Measurements from ENCODE around the gene UPK2.
"Not testable (repeated sequence)": the region's sequence is repeated elsewhere in the genome, so short reads cannot be mapped to it uniquely, and the experiment has no call there.

Gene UPK2

DNA sequence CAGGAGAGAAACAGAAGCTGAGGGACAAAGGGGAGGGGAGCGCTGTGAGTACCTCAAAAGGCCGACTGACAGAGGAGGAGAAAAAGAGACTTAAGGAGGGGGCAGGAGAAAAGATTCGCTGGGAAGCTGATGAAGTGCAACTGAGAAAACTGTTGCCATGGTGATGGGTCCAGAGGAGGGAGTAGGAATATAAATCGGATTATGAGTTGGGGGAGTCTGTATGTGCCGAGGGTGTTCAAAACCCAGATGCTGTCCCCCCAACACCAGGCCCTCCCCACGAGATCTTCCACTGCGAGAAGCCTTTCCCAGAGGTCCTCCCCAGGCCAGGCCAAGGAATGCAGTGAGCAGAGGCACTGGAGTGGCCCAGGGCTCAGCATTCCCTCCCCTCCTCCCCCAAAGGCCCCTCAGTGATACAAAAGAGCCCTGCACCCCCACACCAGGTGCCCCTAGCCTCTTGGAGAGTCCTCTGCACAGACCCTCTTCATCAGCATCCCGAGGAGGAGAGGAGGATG, 16.6 kb upstream of the UPK2 start:
- DNase-seq: no peak

DNA sequence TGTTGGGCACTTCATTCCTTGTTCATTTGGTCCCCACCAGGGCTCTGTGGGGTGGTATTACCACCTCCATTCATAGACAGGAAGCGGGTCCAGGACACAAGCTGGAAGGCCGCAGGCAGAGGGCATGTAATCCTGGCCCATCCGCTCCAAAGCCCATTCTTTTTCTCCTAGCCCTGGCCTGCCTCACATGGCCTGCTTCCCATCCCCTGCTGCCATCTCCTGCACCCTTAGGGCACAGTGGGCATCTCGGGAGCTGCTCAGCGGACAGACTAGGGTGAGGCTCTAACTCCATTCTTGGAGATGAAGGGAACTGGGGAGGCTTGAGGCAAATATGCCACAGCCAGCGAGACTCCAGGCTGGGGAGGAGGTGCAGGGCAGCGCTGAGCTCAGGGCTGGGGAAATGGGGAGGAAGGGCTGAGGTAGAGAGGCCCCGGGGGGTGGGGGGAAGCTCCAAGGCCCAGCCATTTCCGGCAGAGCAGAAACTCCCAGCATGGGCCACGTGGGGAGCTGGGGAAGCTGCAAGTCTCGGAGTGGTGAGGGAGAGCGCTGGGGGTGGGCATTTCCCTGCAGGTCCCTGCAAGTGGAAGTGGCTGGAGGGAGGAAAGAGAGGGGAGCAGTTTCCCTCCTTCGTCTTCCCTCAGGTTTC, 16.0 kb upstream of the UPK2 start:
- peak; percentile 35 for DNase-seq

DNA sequence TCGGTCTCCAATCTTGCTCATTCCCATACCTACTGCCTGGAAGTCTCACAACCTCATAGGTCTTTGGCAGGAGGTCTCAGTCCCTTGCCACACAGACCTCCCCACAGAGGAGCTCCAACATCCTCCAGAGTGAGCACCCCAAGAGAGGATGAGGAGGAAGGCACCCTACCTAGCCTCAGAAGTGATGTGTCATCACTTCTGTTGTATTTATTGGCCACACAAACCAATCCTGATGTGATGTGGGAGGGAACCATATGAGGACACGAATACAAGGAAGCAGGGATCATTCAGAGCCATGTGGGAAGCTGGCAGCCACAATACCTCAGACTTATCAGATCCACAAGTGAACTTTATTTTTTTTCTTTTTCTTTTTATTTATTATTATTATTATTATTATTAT, 9.0 kb upstream of the UPK2 start:
- no peak for DNase-seq

DNA sequence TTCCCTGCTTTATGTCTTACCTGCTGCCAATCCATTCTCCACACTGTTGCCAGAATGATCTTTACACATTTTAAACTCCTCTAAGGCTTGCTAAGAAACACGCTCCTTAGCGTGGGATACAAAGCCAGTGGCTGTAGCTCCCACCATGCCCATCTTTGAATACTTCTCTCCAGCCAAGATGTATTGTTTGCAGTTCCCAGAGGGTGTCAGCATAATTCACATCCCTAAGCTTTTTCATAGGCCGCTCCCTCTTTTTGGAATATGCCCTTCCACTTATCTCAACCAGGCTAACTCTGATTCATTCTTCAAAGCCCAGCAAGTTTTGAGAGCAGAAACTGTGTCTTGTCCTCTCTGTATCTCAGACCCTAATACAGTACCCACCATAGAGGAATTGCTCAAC, 8.1 kb upstream of the UPK2 start:
- DNase-seq: no peak

DNA sequence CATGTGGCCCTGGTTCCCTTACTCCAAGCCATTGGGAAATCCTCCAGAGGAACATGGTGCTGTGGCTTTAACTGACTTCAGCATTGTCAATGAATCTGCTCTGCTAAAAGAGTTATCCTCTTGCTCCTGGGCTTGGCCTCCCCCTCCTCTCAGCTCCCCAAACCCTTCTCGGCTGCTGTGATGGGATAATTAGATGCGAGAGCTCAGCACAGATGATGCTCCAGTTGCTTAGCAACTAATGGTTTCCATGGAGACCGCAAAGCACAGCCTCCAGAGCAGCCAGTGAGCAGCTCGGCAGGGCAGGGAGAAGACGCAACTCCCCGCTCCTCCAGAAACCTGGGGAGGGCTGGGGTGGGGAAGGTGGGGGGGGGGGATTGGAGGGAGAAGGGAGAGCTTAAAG, 2.8 kb upstream of the UPK2 start:
- DNase-seq: no peak

DNA sequence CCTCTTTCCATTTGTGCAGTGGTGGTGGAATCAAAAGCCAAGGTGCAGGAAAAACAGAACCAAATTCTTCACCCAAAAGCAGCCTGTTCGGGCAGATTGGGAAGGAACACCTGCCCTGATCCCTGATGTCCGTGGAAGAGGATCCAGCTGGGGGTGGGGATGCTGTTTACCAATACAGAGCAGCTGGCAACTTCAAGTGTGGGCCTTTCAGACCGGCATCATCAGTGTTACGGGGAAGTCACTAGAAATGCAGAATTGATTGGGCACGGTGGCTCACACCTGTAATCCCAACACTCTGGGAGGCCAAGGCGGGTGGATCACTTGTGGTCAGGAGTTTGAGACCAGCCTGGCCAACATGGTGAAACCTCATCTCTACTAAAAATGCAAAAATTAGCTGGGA, 2.1 kb upstream of the UPK2 start:
- not testable (repeated sequence) for DNase-seq

DNA sequence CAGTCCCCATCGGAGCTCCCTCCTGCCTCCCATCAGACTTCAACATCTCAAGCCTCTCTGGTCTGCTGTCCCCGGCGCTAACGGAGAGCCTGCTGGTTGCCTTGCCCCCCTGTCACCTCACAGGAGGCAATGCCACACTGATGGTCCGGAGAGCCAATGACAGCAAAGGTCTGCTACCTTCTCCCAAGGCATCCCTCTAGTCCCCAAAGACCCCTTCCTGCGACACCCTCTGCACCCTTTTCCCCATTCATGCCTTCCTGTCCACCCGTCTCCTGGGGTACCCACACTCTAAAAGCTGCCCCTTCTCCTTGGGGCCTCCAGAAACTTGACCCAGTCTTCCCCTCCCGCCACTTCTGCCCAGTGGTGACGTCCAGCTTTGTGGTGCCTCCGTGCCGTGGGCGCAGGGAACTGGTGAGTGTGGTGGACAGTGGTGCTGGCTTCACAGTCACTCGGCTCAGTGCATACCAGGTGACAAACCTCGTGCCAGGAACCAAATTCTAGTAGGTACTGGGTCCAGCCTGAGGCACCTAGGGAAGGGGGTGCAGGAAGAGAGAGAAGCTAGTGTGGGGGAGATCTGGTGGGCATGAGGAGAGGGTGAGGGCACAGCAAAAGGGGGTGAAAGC, 860 bp downstream of the UPK2 start:
- no peak for DNase-seq

DNA sequence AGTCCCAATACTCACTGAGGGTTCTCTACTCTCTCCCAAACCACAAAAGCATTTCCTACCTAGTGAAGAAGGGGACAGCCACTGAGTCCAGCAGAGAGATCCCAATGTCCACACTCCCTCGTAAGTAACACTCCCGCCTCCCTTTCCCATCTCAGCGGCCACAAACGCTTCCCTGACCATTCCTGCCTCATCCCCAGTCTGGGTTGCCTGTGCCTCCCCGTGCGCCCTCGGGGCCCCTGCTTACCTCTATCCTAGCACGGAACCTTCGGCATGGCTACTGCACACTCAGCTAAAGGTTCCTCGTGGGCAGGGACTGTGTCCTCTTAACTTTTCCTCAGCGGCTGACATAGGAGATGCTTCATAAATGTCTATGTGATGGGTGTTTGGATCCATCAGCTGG, 1.5 kb downstream of the UPK2 start:
- no peak for DNase-seq

DNA sequence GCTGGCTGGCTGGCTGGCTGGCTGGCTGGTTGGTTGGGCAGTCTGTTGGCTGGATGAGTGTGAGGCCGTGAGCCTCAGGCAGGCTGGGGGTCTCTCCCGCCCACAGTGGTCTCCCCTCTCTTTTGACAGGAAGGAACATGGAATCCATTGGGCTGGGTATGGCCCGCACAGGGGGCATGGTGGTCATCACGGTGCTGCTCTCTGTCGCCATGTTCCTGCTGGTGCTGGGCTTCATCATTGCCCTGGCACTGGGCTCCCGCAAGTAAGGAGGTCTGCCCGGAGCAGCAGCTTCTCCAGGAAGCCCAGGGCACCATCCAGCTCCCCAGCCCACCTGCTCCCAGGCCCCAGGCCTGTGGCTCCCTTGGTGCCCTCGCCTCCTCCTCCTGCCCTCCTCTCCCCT, 1.9 kb downstream of the UPK2 start:
- DNase-seq: no peak

DNA sequence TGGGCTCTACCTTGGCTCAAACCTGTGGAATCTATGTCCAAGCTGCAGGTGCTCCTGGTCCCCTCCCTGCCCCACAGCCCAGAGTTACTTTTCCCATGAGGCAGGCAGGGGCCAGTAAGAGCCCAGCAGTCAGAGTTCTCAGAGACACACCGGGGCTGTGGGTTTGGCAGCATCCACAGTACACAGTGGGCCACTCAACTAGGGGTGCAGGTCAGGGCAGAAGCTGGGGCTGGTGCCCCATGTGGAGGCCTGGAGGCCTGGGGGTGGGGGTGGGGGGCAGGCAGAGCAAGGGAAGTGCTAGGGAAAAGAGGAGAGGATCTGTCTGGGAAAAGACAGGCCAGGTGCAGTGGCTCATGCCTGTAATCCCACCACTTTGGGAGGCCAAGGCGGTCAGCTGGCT, 2.5 kb downstream of the UPK2 start:
- DNase-seq: no peak

DNA sequence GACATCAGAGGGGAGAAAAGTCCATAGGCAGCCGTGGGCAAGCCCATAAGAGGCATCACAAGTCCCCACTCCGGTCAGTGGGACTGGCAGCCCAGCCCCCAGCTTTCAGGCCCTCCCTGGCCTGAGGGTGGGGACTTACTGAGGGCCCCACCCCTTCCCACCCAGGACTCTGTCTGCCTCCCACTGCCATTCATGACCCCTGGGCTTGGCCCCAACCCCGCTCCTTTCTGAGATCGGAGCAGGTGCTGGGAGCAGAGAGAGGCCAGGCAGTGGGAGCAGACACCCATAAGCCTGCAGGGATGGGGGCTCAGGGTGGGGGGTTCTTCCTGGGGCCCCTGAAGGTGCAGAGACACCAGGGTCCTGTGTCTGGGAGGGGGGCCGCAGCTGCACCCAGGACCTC, 5.1 kb downstream of the UPK2 start:
- no peak for DNase-seq

DNA sequence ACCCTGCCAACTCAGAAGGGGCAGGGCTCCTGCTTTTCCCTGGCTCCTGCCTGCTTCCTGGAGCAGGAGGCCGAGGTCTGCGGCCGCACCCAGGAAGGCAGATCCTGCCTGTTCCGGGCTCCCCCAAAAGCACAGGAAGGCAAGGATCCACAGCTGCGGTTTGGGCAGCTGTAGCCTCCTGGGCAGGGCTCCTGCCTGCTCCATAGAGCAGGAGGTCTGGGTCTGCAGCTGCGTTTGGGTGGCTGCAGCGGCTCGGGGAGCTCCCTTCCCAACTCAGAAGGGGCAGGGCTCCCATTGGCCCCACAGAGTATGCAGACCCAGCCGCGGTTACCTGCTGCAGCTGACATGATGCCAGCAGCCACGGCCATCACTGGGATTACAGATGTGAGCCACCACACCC, 5.5 kb downstream of the UPK2 start:
- DNase-seq: no peak

DNA sequence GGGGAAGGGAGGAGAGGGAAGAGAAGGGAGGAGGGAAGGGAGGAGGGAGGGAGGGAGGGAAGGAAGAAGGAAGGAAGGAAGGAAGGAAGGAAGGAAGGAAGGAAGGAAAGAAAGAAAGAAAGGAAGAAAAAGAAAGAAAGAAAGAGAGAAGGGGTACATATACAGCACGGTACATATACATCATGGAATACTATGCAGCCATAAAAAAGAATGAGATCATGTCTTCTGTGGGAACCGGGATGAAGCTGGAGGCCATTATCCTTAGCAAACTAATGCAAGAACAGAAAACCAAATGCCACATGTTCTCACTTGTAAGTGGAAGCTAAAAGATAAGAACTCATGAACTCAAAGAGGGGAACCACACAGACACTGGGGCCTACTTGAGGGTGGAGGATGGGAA, 13.4 kb downstream of the UPK2 start:
- not testable (repeated sequence) for DNase-seq

DNA sequence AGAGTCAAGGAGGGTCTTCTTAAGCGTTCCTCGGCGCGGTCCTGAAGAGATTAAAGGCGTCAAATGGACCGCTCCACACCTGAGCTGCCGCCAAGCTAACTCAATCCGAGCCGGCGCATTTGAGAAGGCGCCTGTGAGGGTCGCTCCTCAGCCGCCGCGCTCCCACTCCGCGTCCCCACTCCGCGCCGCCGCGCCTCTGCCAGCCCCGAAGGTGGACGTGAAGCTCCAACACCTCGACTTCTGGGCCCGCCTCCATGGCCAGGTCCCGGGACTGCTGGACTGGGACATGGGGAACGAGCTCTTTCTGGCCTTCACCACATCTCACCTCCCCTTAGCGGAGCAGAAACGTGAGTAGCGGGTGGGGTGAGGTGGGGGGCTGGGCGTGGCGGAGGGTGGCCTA, 15.5 kb downstream of the UPK2 start, which contains the start of gene FOXR1:
FOXR1 (plus strand) TSS at position 116 of the 400 bp plus-strand sequence; CDS start at position 287, 171 bp downstream.
- DNase-seq: no peak

DNA sequence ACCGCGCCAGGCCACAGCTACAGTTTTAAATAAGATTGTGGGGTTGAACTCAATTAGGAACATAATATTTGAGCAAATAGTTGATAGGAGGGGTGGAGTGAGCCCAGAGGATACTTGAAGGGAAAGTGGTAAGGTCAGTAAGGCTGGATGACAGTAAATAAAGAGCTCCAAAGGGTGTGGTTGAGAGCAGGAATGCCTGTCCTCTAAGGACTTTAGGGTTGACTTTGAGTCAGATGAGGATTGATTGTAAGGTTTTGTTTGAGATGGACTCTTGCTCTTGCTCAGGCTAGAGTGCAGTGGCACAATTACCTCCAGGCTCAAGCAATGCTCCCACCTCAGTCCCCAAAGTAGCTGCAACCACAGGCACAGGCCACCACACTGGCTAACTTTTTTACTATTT, 17.9 kb downstream of the UPK2 start:
- no peak for DNase-seq

DNA sequence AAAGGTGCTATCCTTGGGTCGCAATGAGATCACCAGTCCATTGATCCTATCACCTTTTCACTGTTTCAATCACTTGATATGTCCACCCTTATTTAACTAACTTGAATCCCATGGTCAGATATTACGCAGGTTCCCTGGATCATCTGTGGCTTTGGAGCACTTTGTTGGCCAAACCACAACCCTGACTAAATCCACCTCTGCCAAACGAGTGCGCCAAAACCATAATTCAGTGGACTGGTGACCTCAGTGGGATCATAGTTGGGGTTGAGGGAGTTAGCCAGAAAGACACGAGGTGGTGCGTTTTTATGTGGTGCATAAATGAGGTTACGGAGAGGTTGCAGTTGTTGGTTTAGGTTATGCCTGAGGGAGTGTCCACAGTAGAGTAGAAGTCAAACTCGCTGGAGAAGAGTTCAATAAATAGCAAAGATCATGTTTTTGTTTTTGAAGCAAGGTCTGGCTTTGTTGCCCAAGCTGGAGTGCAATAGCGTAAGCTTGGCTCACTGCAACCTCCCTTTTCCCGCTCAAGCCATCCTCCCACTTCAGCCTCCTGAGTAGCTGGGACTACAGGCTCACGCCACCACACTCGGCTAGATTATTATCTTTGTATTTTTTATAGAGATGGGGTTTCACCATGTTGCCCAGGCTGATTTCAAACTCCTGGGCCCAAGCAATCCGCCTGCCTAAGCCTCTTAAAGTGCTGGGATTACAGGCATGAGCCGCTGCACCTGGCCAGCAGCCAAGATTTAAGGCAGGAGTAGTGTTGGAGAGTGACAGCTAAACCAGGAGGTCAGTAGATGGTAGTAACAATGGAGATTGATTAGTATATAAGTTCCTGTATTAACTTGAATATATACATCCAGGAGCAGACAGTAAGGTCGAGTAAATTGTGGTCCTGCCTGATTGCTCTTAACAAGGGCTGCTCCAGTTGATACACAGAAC, 19.9 kb downstream of the UPK2 start:
- no peak for DNase-seq

DNA sequence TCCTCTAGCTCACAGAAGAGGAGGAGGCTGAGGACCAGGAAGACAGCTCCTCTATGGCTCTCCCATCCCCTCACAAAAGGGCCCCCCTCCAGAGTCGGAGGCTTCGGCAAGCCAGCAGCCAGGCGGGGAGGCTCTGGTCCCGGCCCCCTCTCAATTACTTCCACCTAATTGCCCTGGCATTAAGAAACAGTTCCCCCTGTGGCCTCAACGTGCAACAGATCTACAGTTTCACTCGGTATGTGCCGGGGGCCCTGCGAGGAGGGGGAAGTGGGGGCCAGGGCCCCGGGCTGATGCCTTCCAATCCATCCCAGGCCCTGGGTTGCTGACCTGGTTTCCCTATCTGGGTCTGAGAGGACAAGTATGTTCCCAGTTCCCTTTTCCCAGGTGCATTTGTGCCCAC, 23.3 kb downstream of the UPK2 start:
- no peak for DNase-seq

DNA sequence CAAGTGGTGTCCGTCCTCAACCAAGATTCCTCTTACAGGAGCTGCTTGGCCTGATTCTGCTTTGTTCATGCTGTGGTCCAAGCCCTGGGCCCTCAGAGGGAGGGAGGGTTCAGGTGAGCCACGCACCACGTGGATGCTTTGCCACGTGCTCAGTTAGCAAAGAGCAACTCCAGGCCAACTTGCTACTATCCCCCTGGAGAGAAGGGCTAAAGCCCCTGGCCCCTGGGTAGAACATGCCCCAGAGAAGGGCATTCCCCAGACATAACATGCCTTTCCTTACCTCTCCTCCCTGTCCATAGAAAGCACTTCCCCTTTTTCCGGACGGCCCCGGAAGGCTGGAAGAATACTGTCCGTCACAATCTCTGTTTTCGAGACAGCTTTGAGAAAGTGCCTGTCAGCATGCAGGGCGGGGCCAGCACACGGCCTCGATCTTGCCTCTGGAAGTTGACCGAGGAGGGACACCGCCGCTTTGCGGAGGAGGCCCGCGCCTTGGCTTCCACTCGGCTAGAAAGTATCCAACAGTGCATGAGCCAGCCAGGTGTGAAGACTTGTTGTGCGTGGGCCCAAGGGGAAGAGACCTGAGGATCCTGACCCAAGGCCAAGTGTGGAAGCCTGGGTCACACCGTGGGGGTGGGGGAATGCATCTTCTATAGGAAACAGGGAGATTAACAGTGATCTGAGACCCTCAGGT, 24.2 kb downstream of the UPK2 start:
- peak; percentile 50 for DNase-seq

DNA sequence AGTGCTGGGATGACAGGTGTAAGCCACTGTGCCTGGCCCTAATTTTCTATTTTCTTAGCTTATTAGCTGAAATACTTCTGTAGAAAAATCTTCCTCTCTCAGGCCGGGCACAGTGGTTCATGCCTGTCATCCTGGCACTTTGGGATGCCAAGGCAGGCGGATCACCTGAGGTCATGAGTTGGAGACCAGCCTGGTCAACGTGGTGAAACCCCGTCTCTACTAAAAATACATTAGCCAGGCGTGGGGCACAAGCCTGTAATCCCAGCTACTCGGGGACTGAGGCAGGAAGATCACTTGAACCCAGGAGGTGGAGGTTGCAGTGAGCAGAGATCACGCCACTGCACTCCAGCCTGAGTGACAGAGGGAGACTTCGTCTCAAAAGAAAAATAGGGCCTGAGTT, 28.2 kb downstream of the UPK2 start:
- not testable (repeated sequence) for DNase-seq

DNA sequence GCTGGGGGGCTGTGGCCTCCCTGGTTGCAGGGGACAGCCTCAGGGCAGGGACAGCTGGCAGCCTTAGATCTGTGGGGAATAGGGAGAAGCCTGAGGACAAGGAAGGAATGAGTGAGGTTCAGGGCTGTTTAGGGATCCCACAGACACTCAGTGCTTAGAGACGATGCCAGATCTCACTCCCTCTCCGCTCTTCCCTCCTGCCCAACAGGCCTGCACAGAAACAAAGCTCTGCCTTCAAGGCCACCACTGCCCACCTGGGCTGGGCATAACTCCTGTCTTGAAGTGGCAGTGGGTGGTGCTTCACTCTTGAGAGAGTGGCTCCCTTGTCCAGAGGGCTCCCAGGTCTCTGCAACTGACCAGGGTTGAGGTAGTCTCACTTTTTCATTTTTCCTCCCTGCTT, 28.7 kb downstream of the UPK2 start:
- DNase-seq: no peak

DNA sequence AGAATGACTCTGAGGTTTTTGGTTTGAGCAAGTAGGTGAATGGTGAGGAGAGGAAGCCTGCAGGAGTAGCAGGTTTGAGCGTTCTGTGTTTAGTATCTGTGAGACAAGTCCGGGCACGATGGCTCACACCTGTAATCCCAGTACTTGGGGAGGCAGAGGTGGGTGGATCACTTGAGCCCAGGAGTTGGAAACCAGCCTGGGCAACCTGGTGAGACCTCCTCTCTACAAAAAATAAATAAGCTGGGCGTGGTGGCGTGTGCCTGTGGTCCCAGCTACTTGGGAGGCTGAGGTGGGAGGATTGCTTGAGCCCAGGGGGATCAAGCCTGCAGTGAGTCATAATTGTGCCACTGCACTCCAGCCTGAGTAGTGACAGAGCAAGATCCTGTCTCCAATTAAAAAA, 32.2 kb downstream of the UPK2 start:
- DNase-seq: no peak

DNA sequence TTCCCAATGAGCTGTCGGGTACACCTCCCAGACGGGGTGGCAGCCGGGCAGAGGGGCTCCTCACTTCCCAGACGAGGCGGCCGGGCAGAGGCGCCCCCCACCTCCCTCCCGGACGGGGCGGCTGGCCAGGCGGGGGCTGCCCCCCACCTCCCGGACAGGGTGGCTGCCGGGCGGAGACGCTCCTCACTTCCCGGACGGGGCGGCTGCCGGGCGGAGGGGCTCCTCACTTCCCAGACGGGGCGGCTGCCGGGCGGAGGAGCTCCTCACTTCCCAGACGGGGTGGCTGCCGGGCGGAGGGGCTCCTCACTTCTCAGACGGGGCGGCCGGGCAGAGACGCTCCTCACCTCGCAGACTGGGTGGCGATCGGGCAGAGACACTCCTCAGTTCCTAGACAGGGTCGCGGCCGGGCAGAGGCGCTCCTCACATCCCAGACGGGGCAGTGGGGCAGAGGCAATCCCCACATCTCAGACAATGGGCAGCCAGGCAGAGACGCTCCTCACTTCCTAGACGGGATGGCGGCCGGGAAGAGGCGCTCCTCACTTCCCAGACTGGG, 35.5 kb downstream of the UPK2 start:
- not testable (repeated sequence) for DNase-seq
